Uterus (tissue), 2 donors: ENCODE measurements around the gene ASCC1.

Experiments
- CTCF ChIP-seq, 4 experiments: fragments of 200-600 bp in 2 of 4; fragments of 450-650 bp in 2 of 4; sonication (generic) in 2 of 4; IDR thresholded peaks; one replicate each; pipeline ENCODE4 v1.5.1; 2016 to 2019; ENCODE audit warnings: antibody characterized with exemption in 4 of 4, mild to moderate bottlenecking in 2 of 4, moderate library complexity in 1 of 4
- POLR2A ChIP-seq, 2 donors: fragments of 450-650 bp; IDR thresholded peaks; one replicate each; pipeline ENCODE4 v1.6.1; 2016; ENCODE audit warnings: antibody characterized with exemption in 2 of 2, mild to moderate bottlenecking in 1 of 2, moderate library complexity in 1 of 2

- no peak for TF ChIP-seq CTCF (IDR thresholded peaks at IDR 0.05)
- TF ChIP-seq POLR2A (IDR thresholded peaks at IDR 0.05): no peak
Measured at GRCh38 chr10:72122221-72122620, 93.9 kb downstream of the ASCC1 start.
